Stimulated activated CD8-positive, alpha-beta memory T cell treated with anti-CD3 and anti-CD28 coated beads, Interleukin-2, amount 100 ng/mL, for 48 hours (primary cell): ENCODE data around the gene C20orf204.
"Not testable (repeated sequence)": the region's sequence is repeated elsewhere in the genome, so short reads cannot be mapped to it uniquely, and the experiment has no call there.

Source experiments
- DNase-seq, 2 donors: peaks; one replicate each; pipeline ENCODE4 v3.0.0-alpha.2; 2020; ENCODE audit warnings: low read depth in 2 of 2

The C20orf204 gene

DNA sequence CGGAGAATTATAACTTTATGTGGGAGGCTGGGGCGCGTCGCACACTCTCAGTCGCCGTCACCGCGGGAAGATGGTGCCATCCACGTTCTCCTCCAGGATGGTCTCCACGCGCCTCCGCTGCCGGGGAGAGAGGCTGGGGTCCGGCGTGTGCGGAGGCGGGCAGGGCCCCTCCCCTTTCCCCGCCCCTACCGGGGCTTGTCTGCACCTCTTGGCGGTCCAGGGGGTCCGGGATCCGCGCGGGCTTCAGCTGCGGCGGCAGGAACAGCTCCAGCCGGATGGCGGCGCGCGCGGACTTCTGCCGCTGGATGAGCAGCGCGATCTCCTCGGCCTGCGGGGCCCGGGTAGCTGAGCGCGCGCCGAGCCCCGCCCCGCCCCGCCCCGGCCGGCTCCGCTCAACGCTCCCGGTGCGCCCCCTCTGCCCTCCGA, 47.4 kb downstream of the C20orf204 start:
- peak; percentile 71 to 75 for DNase-seq

DNA sequence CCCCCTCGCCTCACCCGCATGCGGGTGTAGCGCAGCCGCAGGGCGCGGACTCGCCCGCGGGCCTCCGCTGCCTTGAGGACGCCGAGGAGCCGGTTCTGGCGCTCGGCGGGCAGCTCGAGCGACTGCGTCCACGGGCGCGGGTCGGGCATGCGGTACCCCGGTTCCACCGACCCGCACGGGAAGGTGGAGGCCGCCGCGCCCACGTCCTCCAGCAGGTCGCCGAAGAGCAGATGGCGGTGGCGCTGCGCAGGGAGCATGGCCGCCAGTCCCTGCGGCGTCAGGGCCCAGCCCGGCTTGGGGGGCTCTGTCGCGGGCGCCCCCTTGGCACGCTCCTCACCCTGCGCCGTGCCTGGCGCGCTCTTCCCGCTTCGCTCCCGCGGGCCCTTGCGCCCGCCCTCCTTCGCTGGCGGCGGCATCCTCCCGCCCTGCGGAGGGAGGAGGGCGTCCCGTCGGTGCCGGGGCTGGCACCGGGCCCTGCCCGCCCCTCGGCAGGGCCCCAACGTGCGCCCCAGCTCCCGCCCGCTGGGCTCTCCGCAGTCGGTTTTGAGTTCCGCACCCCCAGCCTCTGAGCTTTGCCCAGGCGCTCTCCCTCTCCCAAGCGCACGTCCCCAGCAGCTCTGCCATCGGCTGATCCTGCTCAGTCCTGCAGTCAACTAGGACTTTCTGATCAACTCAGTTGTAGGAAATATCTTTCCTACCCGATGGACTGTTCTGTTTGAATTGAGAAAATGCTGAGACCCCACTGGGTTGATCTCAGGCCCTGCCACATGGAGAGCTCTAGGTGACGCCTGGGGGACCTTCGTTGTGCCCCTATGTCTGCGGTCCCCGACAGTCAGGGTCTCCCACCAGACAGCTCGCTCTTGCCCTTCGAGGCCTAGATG, 48.1 kb downstream of the C20orf204 start, which contains the start of gene LKAAEAR1:
Gene LKAAEAR1 (minus strand): TSS at position 595 of the 881 bp plus-strand sequence. CDS start 179 bp downstream, at position 416.
- DNase-seq = no peak

DNA sequence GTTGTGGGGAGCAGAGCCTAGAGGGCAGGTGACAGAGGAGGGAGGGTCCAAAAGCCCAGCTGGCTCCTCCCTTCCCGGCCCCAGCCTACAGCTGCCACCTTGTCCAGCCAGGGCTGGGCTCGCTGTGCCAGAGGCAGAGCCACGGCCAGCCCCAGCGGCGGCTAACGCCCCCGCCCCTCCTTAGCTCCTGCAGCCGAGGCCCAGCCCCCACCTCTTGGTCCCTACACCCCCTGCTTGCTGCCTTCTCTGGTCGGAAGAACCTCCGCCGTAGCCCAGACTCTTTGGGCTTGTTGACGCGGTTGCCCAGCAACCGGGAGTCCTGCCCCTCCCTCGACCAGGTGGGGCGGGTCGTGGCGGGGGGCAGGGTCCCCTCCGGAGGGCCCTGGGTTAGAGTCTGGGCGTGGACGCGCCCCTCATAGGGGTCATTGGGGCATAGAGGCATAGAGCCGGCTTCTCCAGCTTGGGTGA, 48.7 kb downstream of the C20orf204 start:
- DNase-seq = no peak

DNA sequence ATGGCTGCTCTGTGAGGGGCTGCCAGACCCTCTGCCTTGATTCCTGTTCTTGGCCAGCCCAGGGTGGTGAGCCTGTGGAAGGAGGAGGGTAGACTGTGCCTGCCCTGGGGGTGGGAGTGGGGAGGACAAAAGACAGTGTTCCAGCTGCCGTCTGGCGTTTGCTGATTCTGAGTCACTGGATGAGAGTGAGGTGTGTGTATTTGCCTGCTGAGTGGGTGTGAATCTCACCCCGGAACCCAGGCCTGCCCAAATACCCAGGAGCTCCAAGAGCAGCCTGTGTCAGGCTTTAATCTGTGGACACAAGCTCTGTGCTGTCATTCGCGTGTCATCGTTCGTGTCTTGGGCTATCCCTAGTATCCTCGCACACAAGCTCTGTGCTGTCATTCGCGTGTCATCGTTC, 50.8 kb downstream of the C20orf204 start:
- no peak for DNase-seq

DNA sequence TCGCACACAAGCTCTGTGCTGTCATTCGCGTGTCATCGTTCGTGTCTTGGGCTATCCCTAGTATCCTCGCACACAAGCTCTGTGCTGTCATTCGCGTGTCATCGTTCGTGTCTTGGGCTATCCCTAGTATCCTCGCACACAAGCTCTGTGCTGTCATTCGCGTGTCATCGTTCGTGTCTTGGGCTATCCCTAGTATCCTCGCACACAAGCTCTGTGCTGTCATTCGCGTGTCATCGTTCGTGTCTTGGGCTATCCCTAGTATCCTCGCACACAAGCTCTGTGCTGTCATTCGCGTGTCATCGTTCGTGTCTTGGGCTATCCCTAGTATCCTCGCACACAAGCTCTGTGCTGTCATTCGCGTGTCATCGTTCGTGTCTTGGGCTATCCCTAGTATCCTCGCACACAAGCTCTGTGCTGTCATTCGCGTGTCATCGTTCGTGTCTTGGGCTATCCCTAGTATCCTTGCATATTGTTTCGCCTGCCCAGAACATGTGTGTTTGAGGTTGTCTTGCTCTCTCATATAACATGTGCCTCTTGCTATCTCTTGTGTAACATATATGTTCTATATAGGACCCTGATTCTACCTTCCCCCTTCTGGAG, 51.3 kb downstream of the C20orf204 start:
- DNase-seq = not testable (repeated sequence)

DNA sequence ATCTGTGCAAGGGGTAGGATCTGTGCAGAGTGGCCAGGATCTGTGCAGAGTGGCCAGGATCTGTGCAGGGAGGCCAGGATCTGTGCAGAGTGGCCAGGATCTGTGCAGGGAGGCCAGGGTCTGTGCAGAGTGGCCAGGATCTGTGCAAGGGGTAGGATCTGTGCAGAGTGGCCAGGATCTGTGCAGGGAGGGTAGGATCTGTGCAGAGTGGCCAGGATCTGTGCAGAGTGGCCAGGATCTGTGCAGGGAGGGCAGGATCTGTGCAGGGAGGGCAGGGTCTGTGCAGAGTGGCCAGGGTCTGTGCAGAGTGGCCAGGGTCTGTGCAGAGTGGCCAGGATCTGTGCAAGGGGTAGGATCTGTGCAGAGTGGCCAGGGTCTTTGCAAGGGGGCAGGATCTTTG, 52.6 kb downstream of the C20orf204 start:
- not testable (repeated sequence) for DNase-seq
